ENCODE data around the gene DCC. TPM values are rescaled to one million over a fixed set of nuclear protein-coding genes. Genes with fewer than 3 reads are reported as not detected.

The DCC gene
- total and polyA plus RNA-seq, 2 of the 8 experiments (the other 6 are each of a cell fraction or from before 2014, with no cell fraction given) = 0.14 to 1.4 TPM

DNA sequence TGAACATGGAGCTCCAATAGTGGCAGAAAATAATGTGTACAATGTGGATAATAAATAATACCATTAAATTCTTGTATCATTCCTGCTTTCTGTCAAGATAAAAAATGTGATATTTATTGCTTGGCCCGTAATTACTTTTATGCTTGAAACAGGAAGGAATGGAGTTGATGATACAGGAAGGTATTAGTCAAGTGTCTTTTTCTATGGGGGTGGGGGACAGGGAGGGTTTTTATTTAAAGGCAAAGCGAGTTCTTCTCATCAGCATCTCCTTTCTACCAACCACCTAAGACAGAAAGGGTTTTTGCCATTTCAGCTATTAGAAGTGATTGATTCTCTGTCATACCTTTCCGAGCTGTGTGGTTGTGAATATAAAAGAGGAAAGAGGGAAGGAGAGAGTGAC, 135.3 kb downstream of the DCC start:
- Histone ChIP-seq H3K79me1 (ENCODE audit: low read depth, low read length) (no peaks in the 10 kb centered on the region), H3K79me2 (ENCODE audit: control insufficient read depth in 1 of 2, insufficient read depth in 2 of 2, low read length in 2 of 2) (no peaks in the 10 kb centered on the region), H3K4me3 (ENCODE audit: extremely low read depth in 1 of 4, insufficient read depth in 2 of 4, low read depth in 3 of 4, low read length in 4 of 4) (no peak overlapping the region), H4K8ac (ENCODE audit: extremely low read depth, insufficient read depth, low read length) (no peak overlapping the region), H3K18ac (ENCODE audit: extremely low read depth, low read length) (no peak overlapping the region), H3K4ac (replicated peaks; ENCODE audit: insufficient read length, low read depth, low read length) (no peak overlapping the region), H3K23ac (ENCODE audit: insufficient read length) (no peak overlapping the region), H2BK15ac (ENCODE audit: low read length) (no peak overlapping the region), H4K91ac (replicated peaks; ENCODE audit: insufficient read length, low read length) (no peak overlapping the region), H3K14ac (ENCODE audit: insufficient read length) (no peak overlapping the region), H3K4me2 (ENCODE audit: insufficient read depth in 1 of 2, low read depth in 2 of 2, low read length in 2 of 2) (no peak overlapping the region), H4K5ac (ENCODE audit: insufficient read length, low read depth, low read length) (no peak overlapping the region), H4K20me1 (replicated peaks in 1 of 2; ENCODE audit: control insufficient read depth in 1 of 2, insufficient read depth in 2 of 2, low read length in 2 of 2) (no peaks in the 10 kb centered on the region), H2AFZ (ENCODE audit: low read length) (no peak overlapping the region), H3K27ac (ENCODE audit: low read depth, low read length) (no peak overlapping the region), H2BK120ac (replicated peaks; ENCODE audit: low read depth, low read length) (no peak overlapping the region), H2AK5ac (ENCODE audit: low read depth, low read length) (no peak overlapping the region), H3K23me2 (ENCODE audit: low read depth, low read length) (no peaks in the 10 kb centered on the region), H3K9me3 (ENCODE audit: insufficient read depth in 2 of 2, low read depth in 1 of 2, low read length in 1 of 2) (peaks cover 0 to 4% of the 10 kb centered on the region in 2 experiments; a peak in 1 of 4 replicates), H3K4me1 (replicated peaks in 1 of 4; ENCODE audit: control insufficient read depth in 3 of 4, insufficient read depth in 4 of 4, low read length in 3 of 4) (no peaks in the 10 kb centered on the region), H2BK20ac (ENCODE audit: low read length) (no peak overlapping the region), H3K56ac (replicated peaks; ENCODE audit: insufficient read length, low read depth, low read length) (no peak overlapping the region), H3K36me3 (ENCODE audit: control insufficient read depth in 2 of 4, insufficient read depth in 4 of 4, low read length in 3 of 4) (no peaks in the 10 kb centered on the region; a peak in 1 of 8 replicates), H3K27me3 (replicated peaks in 1 of 4; ENCODE audit: control insufficient read depth in 3 of 4, extremely low read depth in 1 of 4, insufficient read depth in 3 of 4, low read length in 3 of 4) (no peaks in the 10 kb centered on the region), H2BK12ac (ENCODE audit: low read depth, low read length) (no peak overlapping the region), H2BK5ac (ENCODE audit: low read depth, low read length) (no peak overlapping the region), H3K9ac (replicated peaks in 1 of 4; ENCODE audit: extremely low read depth in 1 of 4, low read depth in 3 of 4, low read length in 3 of 4) (no peak overlapping the region)
- FAIRE-seq (no peak), DNase-seq (ENCODE audit: low read depth in 1 of 2, low spot score in 2 of 2) (no peak)
- POLR2A ChIA-PET (ENCODE audit: partially characterized antibody) = no interaction called here
- TF ChIP-seq BRCA1 (IDR thresholded peaks at IDR 0.05; ENCODE audit: low read depth, low read length) (no peak), GABPA (IDR thresholded peaks at IDR 0.05; ENCODE audit: borderline replicate concordance, insufficient read depth, low read length) (no peak), JUN (IDR thresholded peaks at IDR 0.05; ENCODE audit: low read depth, low read length) (no peak), GTF2F1 (IDR thresholded peaks at IDR 0.05; ENCODE audit: borderline replicate concordance, low read depth, low read length) (no peak), RFX5 (IDR thresholded peaks at IDR 0.05; ENCODE audit: borderline replicate concordance, low read depth, low read length) (no peak), JUND (IDR thresholded peaks at IDR 0.05; ENCODE audit: low read length) (no peak), TBP (IDR thresholded peaks at IDR 0.05; ENCODE audit: low read depth, low read length) (no peak), CTBP2 (IDR thresholded peaks at IDR 0.05; ENCODE audit: borderline replicate concordance, insufficient read depth, insufficient read length, low read length) (no peak)
- TF ChIP-seq, protein P1, sequence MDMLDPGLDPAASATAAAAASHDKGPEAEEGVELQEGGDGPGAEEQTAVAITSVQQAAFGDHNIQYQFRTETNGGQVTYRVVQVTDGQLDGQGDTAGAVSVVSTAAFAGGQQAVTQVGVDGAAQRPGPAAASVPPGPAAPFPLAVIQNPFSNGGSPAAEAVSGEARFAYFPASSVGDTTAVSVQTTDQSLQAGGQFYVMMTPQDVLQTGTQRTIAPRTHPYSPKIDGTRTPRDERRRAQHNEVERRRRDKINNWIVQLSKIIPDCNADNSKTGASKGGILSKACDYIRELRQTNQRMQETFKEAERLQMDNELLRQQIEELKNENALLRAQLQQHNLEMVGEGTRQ (IDR thresholded peaks at IDR 0.05; ENCODE audit: low read length) = no peak
- CTCF ChIA-PET (ENCODE audit: partially characterized antibody) = interaction anchor here (0.8 kb wide), 1 partner anchor 14 kb away, joined by 3 read pairs; no protein-coding TSS in a partner anchor
- WGBS, 2 experiments (ENCODE audit: extremely low coverage in 1 of 2, insufficient coverage in 1 of 2, insufficient read length in 1 of 2, insufficient replicate concordance in 2 of 2, low coverage in 1 of 2, low lambda C conversion rate in 2 of 2, missing lambda C conversion rate in 1 of 2) = 94% methylated on average over 3 of the region's 3 CpGs; no CpG with 5 or more reads in 1 of the 2 experiments

Data from H1 (cell line).